CD4-positive, alpha-beta T cell (primary cell): ENCODE results near the gene NEK4. TPM values are rescaled to one million over a fixed set of nuclear protein-coding genes. Genes with fewer than 3 reads are reported as not detected.

Experiments used
- ATAC-seq: fragments of 200-7000 bp; cut with Tn5 transposase; one replicate; pipeline ENCODE4 v1.10.0; 2022; ENCODE audit warnings: mild to moderate bottlenecking; ENCODE audit not compliant: poor library complexity
- CTCF ChIA-PET: fragments of 350-600 bp; sonication (Branson Sonifier 250); formaldehyde crosslinking; loops from one replicate; lab custom pipeline; 2021; ENCODE audit warnings: antibody characterized with exemption, inconsistent platforms; lab: Charles Lee
- POLR2A ChIA-PET: fragments of 350-600 bp; sonication (Branson Sonifier 250); formaldehyde crosslinking; loops from one replicate; lab custom pipeline; 2021; ENCODE audit warnings: antibody characterized with exemption, inconsistent platforms; lab: Charles Lee
- DNase-seq, 14 experiments: peaks; one replicate each; pipeline ENCODE4 v3.0.0-alpha.2; 2013 to 2020; ENCODE audit warnings: mixed read lengths in 2 of 14
- H3K27ac ChIP-seq, 2 donors: one replicate each; pipeline versions ENCODE4 v1.5.1 to v1.7.0; 2013; ENCODE audit warnings: low read length in 2 of 2, low read depth in 1 of 2, mild to moderate bottlenecking in 1 of 2
- H3K27me3 ChIP-seq, 2 experiments: 1 replicate in 1 of 2; 2 replicates in 1 of 2; pipeline versions ENCODE4 v1.6.1 to v1.7.0; 2013; ENCODE audit warnings: low read length in 2 of 2, control low read depth in 1 of 2, mild to moderate bottlenecking in 1 of 2, moderate library complexity in 1 of 2; ENCODE audit not compliant: insufficient read depth in 2 of 2, control insufficient read depth in 1 of 2
- H3K36me3 ChIP-seq: one replicate; pipeline ENCODE4 v1.6.1; 2013; ENCODE audit warnings: low read length, control low read depth; ENCODE audit not compliant: insufficient read depth
- H3K4me1 ChIP-seq: one replicate; pipeline ENCODE4 v1.6.1; 2013; ENCODE audit warnings: low read length, control low read depth; ENCODE audit not compliant: insufficient read depth
- H3K4me3 ChIP-seq: one replicate; pipeline ENCODE4 v1.5.1; 2013; ENCODE audit warnings: mild to moderate bottlenecking, low read length, moderate library complexity
- H3K9me3 ChIP-seq, 2 experiments: 1 replicate in 1 of 2; 2 replicates in 1 of 2; pipeline versions ENCODE4 v1.6.1 to v1.7.0; 2013; ENCODE audit warnings: low read length in 2 of 2, mild to moderate bottlenecking in 2 of 2, control low read depth in 1 of 2, moderate library complexity in 1 of 2; ENCODE audit not compliant: control insufficient read depth in 1 of 2, insufficient read depth in 1 of 2
- H3K27ac Mint-ChIP-seq: one replicate; pipeline ENCODE4 v1.8.0; 2020; ENCODE audit warnings: mixed read lengths
- H3K27me3 Mint-ChIP-seq: one replicate; pipeline ENCODE4 v1.8.0; 2021; ENCODE audit warnings: mixed read lengths
- H3K36me3 Mint-ChIP-seq: one replicate; pipeline ENCODE4 v1.8.0; 2021; ENCODE audit warnings: low read depth, mixed read lengths
- H3K4me1 Mint-ChIP-seq: one replicate; pipeline ENCODE4 v1.8.0; 2021; ENCODE audit warnings: low read depth, mixed read lengths
- H3K4me3 Mint-ChIP-seq: one replicate; pipeline ENCODE4 v1.8.0; 2020; ENCODE audit warnings: mild to moderate bottlenecking, mixed read lengths
- H3K9me3 Mint-ChIP-seq: one replicate; pipeline ENCODE4 v1.8.0; 2020; ENCODE audit warnings: mixed read lengths
- CTCF ChIP-seq: fragments of 200-600 bp; IDR thresholded peaks from one replicate; pipeline ENCODE4 v1.8.0; 2022; ENCODE audit warnings: antibody characterized with exemption, mild to moderate bottlenecking
- intact Hi-C, 2 experiments: fragments of 100-400 bp; cut with DNase I in 1 of 2; cut with micrococcal nuclease in 1 of 2; formaldehyde crosslinking; loops; one replicate each; pipeline versions ENCODE4 v1.15.1 to v1.9.0; 2023 to 2025; cut with DNase I, micrococcal nuclease
- total RNA-seq, 174 experiments: library from RNA in 2 of 174; stranded (reverse) in 2 of 174; gene quantifications; one replicate each; pipeline ENCODE4 v1.2.3 and lab custom pipeline; 2021 to 2026

The NEK4 gene
- total RNA-seq, 2 experiments from 2014 or later, result 6.1 to 6.9 TPM

DNA sequence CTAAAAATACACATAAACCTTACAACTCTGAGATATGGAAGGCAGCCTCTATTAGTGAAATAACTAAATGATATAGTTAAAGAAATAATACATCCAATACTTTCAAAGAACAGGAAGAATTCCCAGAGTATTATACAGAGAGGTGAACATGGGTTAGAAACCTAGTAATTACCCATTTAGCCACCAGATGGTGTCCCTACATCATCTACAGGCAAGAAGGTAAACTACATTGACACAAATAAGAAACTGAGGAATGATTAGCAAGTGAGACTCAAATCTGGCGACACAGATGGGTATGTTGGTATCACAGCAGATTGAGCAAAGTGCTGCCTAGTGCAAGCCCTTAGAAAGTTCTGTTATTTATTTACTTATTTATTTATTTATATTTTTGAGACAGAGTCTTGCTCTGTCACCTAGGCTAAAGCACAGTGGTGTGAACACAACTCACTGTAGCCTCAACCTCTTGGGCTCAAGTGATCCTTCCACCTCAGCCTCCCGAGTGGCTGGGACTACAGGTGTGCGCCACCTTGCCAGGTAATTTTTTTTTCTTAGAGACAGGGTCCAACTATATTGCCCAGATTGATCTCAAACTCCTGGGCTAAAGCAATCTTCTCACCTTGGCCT, 28.2 kb downstream of the NEK4 start:
- CTCF ChIA-PET, result interaction anchor here (0.5 kb wide), 1 partner anchor 207 kb away, joined by 5 read pairs; no protein-coding TSS in a partner anchor

GRCh38 chr3:52739730-52740129, 31.0 kb downstream of the NEK4 start:
- ChIA-PET CTCF (no interaction called here), POLR2A (no interaction called here)
- no peaks in the 10 kb centered on the region for H3K9me3 Mint-ChIP-seq
- Histone ChIP-seq H3K27ac (no peak overlapping the region), H3K4me3 (no peak overlapping the region), H3K36me3 (peaks cover 57% of the 10 kb centered on the region), H3K27me3 (no peaks in the 10 kb centered on the region), H3K4me1 (no peaks in the 10 kb centered on the region), H3K9me3 (no peaks in the 10 kb centered on the region)
- H3K4me1 Mint-ChIP-seq, result no peaks in the 10 kb centered on the region
- no peak overlapping the region for H3K4me3 Mint-ChIP-seq
- no peak overlapping the region for H3K27ac Mint-ChIP-seq
- no peak for DNase-seq
- intact Hi-C loops, result loop anchor here (5.0 kb wide), 2 partner anchors 248 to 458 kb away; no protein-coding TSS in a partner anchor
- H3K27me3 Mint-ChIP-seq, result no peaks in the 10 kb centered on the region
- no peak for TF ChIP-seq CTCF
- peaks cover 79% of the 10 kb centered on the region for H3K36me3 Mint-ChIP-seq
- no peak for ATAC-seq

More for the DNA sequence above, 28.2 kb downstream of the NEK4 start:
- peak; percentile 46 for ATAC-seq
- Histone ChIP-seq H3K4me3 (no peak overlapping the region), H3K27ac (no peak overlapping the region), H3K4me1 (no peaks in the 10 kb centered on the region), H3K36me3 (peaks cover 63% of the 10 kb centered on the region), H3K27me3 (no peaks in the 10 kb centered on the region), H3K9me3 (no peaks in the 10 kb centered on the region)
- H3K9me3 Mint-ChIP-seq, result no peaks in the 10 kb centered on the region
- no peaks in the 10 kb centered on the region for H3K27me3 Mint-ChIP-seq
- no peak overlapping the region for H3K4me3 Mint-ChIP-seq
- intact Hi-C loops, result loop anchor here (1.0 to 5.0 kb wide), 3 partner anchors 245 to 455 kb away; no protein-coding TSS in a partner anchor
- POLR2A ChIA-PET, result no interaction called here
- no peak overlapping the region for H3K27ac Mint-ChIP-seq
- TF ChIP-seq CTCF, result peak; percentile 72
- peak in 3 of 14 experiments; percentile 39 to 57 (median 54) for DNase-seq
- H3K4me1 Mint-ChIP-seq, result no peaks in the 10 kb centered on the region
- peaks cover 78% of the 10 kb centered on the region for H3K36me3 Mint-ChIP-seq

DNA sequence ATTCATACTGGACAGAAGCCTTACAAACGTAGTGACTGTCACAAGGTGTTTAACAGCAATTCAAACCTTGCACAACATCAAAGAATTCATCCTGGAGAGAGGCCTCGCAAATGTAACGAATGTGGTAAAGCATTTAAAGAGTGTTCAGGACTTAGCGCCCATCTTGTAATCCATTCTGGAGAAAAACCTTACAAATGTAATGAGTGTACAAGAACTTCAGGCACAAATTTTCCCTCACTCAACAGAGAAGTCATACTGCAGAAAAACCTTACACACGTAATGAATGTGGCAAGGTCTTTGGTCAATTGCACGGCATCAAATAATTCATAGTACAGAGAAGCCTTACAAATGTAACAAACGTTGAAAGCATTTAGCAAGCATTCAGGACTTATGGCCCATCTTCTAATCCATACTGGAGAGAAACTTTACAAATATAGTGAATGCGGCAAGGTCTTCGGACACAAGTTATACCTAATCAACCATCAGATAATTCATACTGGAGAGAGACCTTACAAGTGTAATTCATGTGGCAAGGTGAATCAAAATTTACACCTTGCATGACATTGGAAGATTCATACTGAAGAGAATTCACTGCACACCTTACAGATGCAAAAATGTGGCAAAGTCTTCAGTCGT, 37.4 kb downstream of the NEK4 start:
- H3K4me3 ChIP-seq, result no peak overlapping the region
- no peak overlapping the region for H3K27ac ChIP-seq
- Mint-ChIP-seq H3K27ac (no peak overlapping the region), H3K9me3 (peaks cover 3% of the 10 kb centered on the region), H3K36me3 (peaks cover 87% of the 10 kb centered on the region), H3K4me1 (no peaks in the 10 kb centered on the region), H3K4me3 (no peak overlapping the region), H3K27me3 (no peaks in the 10 kb centered on the region)
- H3K9me3 ChIP-seq, result peaks cover 0 to 19% of the 10 kb centered on the region in 2 experiments
- intact Hi-C loops, result no loop called here
- no peaks in the 10 kb centered on the region for H3K27me3 ChIP-seq
- no peak for ATAC-seq
- peaks cover 41% of the 10 kb centered on the region for H3K36me3 ChIP-seq
- CTCF ChIA-PET, result no interaction called here
- TF ChIP-seq CTCF, result no peak
- H3K4me1 ChIP-seq, result no peaks in the 10 kb centered on the region
- POLR2A ChIA-PET, result no interaction called here
- DNase-seq, result no peak
